GM12891 (cell line): ENCODE data around the gene FBN1.

Source experiments
- POLR2A ChIP-seq: IDR thresholded peaks from 2 replicates; pipeline ENCODE4 v1.6.1; 2011; ENCODE audit warnings: low read depth, low read length, control low read depth
- POLR2AphosphoS5 ChIP-seq: IDR thresholded peaks from 2 replicates; pipeline ENCODE4 v1.6.1; 2011; ENCODE audit warnings: low read depth, low read length, control low read depth
- SPI1 ChIP-seq: IDR thresholded peaks from 2 replicates; pipeline ENCODE4 v1.6.1; 2011; ENCODE audit warnings: low read depth, low read length, control low read depth
- TAF1 ChIP-seq: IDR thresholded peaks from 2 replicates; pipeline ENCODE4 v1.6.1; 2011; ENCODE audit warnings: low read depth, low read length, control low read depth

GRCh38 chr15:48469681-48470080 lies 175.8 kb downstream of the FBN1 start:
- TF ChIP-seq POLR2AphosphoS5 (no peak), POLR2A (no peak), TAF1 (no peak), SPI1 (no peak)
